NCI-H2081 treated with DMSO at 0.1 percent for 48 hours (cell line): Measurements from ENCODE around the gene COA4.
"Not testable (repeated sequence)": the region's sequence is repeated elsewhere in the genome, so short reads cannot be mapped to it uniquely, and the experiment has no call there.

ENCODE experiments used
- DNase-seq: peaks from one replicate; lab custom pipeline; 2025; lab: John Stamatoyannopoulos, UW

COA4 gene

GRCh38 chr11:73876424-73877310, at the start of gene COA4, which contains the start of gene PAAF1:
Gene COA4 (minus strand): TSS chr11:73876846. CDS start chr11:73873378, 3,468 bp downstream.
Gene PAAF1 (plus strand): TSS chr11:73876999. CDS start chr11:73877022, 23 bp downstream.
- peak; percentile 88 for DNase-seq

GRCh38 chr11:73921180-73921579, 44.5 kb upstream of the COA4 start:
- no peak for DNase-seq

- no peak for DNase-seq
Measured at GRCh38 chr11:73916435-73916834, 39.8 kb upstream of the COA4 start.

GRCh38 chr11:73914284-73914683, 37.6 kb upstream of the COA4 start:
- no peak for DNase-seq

- no peak for DNase-seq
Measured at GRCh38 chr11:73913472-73913871, 36.8 kb upstream of the COA4 start.

- DNase-seq = no peak
Measured at GRCh38 chr11:73912026-73912425, 35.4 kb upstream of the COA4 start.

GRCh38 chr11:73907191-73907590, 30.5 kb upstream of the COA4 start:
- no peak for DNase-seq

- DNase-seq = no peak
Measured at GRCh38 chr11:73902303-73902702, 25.7 kb upstream of the COA4 start.

- DNase-seq = no peak
Measured at GRCh38 chr11:73894725-73895335, 18.2 kb upstream of the COA4 start.

GRCh38 chr11:73893041-73893440, 16.4 kb upstream of the COA4 start:
- DNase-seq = no peak

GRCh38 chr11:73889536-73889935, 12.9 kb upstream of the COA4 start:
- no peak for DNase-seq

GRCh38 chr11:73889019-73889418, 12.4 kb upstream of the COA4 start:
- no peak for DNase-seq

GRCh38 chr11:73888244-73888643, 11.6 kb upstream of the COA4 start:
- DNase-seq = no peak

GRCh38 chr11:73883856-73884255, 7.2 kb upstream of the COA4 start:
- DNase-seq = no peak

- DNase-seq = not testable (repeated sequence)
Measured at GRCh38 chr11:73880449-73880848, 3.8 kb upstream of the COA4 start.

GRCh38 chr11:73878771-73879170, 2.1 kb upstream of the COA4 start:
- DNase-seq = no peak

- DNase-seq = no peak
Measured at GRCh38 chr11:73875840-73876239, 806 bp downstream of the COA4 start.

GRCh38 chr11:73875380-73875779, 1.3 kb downstream of the COA4 start:
- DNase-seq = no peak

- no peak for DNase-seq
Measured at GRCh38 chr11:73872749-73873357, 3.8 kb downstream of the COA4 start.

- no peak for DNase-seq
Measured at GRCh38 chr11:73870261-73870660, 6.4 kb downstream of the COA4 start.

- no peak for DNase-seq
Measured at GRCh38 chr11:73869332-73869949, 7.2 kb downstream of the COA4 start.

GRCh38 chr11:73866586-73866996, 10.1 kb downstream of the COA4 start:
- DNase-seq = no peak
